Superior temporal gyrus (tissue), 1 donor: ENCODE results near the gene MARVELD3.
"Not testable (repeated sequence)": the region's sequence is repeated elsewhere in the genome, so short reads cannot be mapped to it uniquely, and the experiment has no call there.

Experiments used
- DNase-seq: peaks from one replicate; pipeline ENCODE4 v3.0.0-alpha.2; 2016; ENCODE audit errors: extremely low spot score

Gene MARVELD3, protein sequence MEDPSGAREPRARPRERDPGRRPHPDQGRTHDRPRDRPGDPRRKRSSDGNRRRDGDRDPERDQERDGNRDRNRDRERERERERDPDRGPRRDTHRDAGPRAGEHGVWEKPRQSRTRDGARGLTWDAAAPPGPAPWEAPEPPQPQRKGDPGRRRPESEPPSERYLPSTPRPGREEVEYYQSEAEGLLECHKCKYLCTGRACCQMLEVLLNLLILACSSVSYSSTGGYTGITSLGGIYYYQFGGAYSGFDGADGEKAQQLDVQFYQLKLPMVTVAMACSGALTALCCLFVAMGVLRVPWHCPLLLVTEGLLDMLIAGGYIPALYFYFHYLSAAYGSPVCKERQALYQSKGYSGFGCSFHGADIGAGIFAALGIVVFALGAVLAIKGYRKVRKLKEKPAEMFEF

DNA sequence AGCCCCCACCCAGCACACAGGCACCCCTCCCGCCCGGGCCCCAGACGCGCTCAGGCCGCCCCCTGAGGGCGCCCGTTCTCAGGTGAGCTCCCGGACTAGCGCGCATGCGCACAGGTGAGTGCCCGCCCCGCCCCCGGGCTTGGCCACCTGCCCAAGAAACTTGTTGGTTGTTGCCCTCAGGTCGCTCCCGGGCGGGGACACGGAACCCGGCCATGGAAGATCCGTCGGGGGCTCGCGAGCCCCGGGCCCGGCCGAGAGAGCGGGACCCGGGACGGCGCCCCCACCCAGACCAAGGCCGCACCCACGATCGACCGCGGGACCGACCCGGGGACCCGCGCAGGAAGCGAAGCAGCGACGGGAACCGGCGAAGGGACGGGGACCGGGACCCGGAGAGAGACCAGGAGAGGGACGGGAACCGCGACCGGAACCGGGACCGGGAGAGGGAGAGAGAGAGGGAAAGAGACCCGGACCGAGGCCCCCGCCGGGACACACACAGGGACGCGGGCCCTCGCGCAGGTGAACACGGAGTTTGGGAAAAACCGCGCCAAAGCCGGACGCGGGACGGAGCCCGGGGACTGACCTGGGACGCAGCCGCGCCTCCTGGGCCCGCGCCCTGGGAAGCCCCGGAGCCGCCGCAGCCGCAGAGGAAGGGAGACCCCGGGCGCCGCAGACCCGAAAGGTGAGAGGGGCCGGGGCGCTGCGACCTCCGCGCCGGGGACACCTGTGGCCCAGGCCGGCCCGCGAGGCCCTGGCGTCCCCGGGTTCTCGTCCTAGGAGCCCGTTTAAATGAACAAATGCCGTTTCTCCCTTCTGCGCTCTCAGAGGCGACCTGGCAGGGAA, at the start of gene MARVELD3:
MARVELD3 (plus strand) TSS at position 167 of the 840 bp plus-strand sequence; CDS start at position 213, 46 bp downstream.
- no peak for DNase-seq

DNA sequence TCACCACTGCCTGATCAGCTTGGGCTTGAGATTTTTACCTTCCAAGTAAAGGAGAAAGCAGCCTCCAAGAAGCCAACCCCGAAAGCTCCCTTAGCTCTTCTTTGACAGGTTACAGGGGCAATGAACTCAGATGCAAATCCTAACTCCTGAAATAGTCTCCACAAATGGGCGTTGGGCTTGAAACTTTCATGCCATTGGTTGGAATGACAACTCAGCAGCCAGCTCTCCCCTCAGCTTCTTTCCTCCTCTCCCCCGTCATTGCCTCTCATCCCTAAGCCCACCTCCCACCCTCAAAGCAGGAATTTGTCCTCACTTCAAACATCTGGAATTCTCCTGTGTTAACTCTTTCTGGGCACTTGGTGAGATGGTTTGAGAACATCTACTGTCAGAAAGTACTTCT, 49.0 kb upstream of the MARVELD3 start, which contains the start of gene TAT:
TAT (minus strand) TSS at position 122 of the 400 bp plus-strand sequence. CDS start 677 bp downstream, outside the sequence.
- no peak for DNase-seq

DNA sequence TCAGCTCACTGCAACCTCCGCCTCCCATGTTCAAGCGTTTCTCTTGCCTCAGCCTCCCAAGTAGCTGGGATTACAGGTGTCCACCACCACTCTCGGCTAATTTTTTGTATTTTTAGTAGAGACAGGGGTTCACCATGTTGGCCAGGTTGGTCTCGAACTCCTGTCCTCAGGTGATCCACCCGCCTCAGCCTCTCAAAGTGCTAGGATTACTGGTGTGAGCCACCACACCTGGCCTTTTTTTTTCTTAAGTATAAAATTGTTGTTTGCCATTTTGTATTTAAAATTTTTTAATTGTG, 43.5 kb upstream of the MARVELD3 start:
- DNase-seq, result not testable (repeated sequence)

DNA sequence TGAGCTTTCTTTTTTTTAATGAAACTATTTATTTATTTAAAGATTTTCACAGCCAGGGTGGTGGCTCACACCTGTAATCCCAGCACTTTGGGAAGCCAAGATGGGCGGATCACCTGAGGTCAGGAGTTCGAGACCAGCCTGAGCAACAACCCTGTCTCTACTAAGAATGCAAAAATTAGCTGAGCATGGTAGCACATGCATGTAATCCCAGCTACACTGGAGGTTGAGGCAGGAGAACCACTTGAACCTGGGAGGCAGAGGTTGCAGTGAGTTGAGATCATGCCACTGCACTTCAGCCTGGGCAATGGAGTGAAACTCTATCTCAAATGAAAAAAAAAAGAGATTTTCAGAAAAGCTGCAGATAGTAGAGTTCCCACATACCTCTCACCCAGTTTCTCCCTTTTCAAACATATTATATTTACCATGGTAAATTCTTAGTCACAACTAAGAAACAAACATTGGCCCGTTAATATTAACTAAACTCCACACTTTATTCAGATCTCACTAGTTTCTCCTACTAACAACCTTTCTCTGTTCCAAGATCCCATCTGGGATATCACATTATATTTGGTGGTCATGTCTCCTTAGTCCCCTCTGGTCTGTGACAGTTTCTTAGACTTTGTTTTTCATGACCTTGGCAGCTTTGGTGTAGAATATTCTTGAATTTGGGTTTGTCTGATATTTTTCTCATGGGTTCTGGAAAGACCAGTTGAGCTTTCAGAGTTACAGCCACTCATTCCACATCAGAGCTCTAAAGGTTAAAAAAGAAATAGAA, 41.3 kb upstream of the MARVELD3 start:
- DNase-seq, result no peak

DNA sequence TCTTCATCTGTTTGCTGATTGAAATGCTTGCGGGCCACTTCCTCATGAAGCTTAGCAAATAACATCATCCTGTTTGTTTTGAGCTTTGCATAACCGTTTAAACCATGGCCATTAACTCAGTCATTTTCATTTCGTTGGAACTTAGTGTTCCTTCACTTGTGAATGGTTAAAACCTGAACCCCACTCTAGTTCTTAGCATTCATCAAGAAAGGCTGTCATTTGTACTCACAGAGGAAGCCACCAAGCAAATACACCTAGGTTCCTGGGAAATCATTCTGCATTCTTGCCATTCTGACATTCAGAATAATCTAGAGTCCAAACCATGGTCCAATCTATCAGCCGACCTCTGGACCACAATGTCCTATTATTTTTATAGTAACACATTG, 40.7 kb upstream of the MARVELD3 start:
- no peak for DNase-seq

DNA sequence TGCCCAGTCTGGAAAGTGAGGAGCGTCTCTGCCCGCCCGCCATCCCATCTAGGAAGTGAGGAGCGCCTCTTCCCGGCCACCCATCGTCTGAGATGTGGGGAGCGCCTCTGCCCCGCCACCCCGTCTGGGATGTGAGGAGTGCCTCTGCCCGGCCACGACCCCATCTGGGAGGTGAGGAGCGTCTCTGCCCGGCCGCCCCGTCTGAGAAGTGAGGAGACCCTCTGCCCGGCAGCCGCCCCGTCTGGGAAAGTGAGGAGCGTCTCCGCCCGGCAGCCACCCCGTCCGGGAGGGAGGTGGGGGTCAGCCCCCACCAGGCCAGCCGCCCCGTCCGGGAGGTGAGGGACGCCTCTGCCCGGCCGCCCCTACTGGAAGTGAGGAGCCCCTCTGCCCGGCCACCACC, 36.6 kb upstream of the MARVELD3 start:
- DNase-seq, result not testable (repeated sequence)

DNA sequence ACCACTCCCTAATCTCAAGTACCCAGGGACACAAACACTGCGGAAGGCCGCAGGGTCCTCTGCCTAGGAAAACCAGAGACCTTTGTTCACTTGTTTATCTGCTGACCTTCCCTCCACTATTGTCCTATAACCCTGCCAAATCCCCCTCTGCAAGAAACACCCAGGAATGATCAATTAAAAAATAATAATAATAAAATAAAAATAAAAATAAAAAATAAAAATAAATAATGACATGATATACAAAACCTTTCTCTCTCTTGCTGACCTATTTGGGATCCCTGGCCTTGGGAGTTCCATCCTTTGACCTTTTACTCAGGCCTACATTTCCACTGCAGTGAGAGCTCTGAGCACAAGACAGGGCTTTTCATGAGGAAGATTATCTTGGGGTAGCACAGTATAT, 35.9 kb upstream of the MARVELD3 start:
- not testable (repeated sequence) for DNase-seq

DNA sequence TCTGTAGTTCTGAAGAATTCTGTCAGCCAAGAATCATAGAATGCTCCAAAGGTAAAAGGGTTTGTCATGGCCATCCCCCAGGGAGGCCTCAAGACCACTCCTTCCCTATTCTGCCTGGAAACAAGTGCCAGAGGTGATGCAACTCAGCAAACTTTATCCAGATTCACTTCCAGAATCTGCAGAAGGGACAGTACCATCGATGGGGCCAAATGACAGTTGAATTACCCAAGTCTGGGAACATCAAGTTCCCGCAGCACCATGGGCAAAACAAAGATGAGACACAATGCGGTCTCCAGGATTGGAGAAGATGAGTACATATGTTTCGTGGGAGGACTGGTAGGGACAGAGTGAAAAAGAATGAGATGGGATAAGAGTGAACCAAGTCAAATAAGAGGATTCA, 35.4 kb upstream of the MARVELD3 start:
- no peak for DNase-seq

DNA sequence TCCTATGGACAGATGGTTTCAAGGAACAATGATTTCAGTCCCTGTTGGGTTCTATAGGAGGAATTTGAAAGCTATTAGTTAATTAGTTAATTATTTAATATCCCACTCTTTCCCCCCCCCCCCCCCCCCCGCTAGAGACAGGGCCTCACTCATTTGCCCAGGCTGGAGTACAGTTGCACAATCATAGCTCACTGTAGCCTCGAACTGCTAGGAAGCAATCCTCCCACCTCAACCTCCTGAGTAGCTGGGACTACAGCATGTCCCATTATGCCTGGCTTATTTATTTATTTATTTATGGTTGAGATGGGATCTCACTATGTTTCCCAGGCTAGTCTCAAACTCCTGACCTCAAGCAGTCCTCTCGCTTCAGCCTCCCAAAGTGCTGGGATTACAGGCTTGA, 34.1 kb upstream of the MARVELD3 start:
- DNase-seq, result no peak

DNA sequence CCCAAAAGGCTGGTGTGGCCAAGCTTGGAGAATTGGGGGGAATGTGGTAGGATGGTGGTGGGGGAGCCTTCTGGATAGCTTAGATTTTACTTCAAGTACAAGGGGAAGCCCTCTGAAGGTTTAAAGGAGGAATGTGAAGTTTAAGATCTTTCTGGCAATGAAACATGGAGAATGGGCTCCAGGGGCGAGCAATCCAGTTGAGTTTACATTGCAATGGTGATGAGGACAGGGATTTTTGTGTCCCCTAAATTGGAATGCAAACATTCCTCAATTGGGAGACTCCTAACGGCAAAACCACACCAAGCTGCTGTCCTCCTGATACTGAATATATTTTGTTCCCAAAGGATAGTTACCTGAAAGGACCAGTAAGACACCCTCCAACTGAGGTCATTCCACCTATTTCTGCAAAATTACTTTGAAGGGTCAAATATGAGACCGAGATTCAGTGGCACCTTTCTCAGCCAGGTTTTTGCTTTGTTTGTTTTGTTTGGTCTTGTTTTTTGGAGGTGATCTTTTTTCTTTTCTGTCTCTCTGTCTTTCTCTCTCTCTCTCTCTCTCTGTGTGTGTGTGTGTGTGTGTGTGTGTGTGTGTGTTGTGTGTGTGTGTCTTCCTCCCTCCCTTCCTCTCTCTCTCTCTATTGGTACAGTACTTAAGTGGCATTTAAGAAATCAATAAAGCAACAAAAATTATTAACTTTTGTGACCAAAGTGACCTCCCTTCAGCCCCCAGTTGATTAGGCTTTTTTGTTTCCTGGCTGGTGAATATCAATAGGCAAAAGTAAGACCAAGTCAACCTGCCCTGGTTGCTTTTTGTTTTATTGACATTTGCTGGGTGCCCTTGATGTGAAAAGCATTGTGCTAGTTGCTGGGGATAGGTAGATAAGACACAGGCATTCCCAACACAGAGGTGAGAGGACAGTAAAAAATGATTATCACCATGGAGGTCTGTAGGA, 32.7 kb upstream of the MARVELD3 start:
- DNase-seq, result no peak

DNA sequence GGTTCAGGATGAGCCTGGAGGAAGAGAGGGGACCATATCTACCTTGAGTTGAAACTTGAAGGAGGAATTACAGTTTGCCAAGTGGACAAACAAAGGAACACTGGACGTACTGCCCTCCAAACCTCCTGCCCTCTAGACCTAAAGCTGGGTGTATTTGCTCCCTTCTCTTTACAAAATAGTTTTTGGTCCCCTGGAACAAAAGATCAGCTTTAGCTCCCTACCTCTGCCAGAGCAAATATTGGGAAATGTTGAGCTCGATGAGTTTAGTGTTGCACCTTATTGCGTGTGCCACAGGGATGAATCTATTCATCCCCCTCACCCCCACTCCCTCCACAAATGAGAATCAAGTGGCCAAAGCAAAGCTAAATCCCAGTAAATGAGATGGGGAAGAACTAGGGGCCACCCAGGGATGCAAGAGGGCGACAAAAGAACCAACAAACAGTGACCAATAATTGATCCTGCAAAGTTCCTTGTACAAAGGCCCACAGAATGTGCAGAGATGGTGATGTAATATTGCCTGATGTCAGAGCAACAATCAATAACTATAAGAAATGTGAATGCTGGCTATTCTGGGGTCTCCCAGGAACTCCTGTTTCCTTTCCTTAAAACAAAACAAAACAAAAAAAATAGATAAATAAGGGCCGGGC, 31.9 kb upstream of the MARVELD3 start:
- DNase-seq, result no peak

DNA sequence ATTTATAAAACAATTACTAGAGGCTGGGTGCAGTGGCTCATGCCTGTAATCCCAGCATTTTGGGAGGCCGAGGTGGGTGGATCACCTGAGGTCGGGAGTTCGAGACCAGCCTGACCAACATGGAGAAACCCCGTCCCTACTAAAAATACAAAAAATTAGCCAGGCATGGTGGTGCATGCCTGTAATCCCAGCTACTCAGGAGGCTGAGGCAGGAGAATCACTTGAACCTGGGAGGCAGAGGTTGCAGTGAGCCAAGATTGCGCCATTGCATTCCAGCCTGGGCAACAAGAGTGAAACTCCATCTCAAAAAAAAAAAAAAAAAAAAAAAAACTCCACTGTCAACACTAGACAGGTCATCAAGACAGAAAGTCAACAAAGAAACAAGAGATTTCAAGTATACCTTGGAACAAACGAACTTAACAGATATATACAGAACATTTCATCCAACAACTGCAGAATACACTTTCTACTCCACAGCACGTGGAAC, 30.6 kb upstream of the MARVELD3 start:
- not testable (repeated sequence) for DNase-seq

DNA sequence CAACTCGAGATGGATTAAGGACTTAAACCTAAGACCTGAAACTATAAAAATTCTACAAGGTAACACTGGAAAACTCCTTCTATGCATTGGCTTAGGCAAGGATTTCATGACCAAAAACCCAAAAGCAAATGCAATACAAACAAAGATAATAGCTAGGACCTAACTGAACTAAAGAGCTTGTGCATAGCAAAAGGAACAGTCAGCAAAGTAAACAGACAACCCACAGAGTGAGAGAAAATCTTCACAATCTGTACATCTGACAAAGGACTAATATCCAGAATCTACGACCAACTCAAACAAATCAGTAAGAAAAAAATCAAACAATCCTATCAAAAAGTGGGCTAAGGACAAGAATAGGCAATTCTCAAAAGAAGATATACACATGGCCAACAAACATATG, 27.6 kb upstream of the MARVELD3 start:
- not testable (repeated sequence) for DNase-seq

DNA sequence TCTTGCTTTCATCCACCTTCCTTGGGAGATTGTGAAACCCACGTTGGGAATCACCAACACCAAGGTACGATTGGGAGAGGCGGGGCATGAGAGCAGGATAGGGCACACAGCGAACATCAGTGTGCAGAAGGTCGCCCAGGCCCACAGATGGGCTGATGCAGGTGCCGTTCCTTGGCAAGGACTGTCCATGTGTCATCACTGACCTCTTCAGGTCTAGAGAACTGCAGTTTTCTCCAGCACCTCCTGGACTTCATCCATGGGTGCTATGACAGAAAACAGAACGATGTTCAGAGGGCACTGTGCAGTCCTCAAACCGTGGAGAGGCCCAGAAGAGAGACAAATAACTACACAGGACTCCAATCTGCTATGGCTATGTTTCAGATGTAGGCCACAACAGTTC, 25.2 kb upstream of the MARVELD3 start:
- peak; percentile 12 for DNase-seq

DNA sequence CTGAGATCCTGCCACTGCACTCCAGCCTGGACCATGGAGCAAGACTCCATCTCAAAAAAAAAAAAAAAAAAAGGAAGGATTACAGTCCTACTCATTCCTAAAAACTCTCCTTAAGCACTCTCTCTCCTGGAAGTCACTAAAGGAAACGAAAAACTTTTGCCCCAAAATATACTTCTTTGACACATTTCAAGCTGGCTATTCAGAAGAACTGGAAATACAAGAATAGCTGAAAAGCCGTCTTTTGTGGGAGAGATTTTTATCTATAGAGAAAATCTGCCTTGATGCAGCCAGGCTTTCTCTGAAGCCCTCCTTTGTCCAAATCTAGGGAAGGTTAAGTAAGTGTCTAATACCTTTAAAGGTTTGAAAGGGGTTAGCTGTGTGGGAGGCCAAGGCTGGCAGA, 16.9 kb upstream of the MARVELD3 start:
- no peak for DNase-seq

DNA sequence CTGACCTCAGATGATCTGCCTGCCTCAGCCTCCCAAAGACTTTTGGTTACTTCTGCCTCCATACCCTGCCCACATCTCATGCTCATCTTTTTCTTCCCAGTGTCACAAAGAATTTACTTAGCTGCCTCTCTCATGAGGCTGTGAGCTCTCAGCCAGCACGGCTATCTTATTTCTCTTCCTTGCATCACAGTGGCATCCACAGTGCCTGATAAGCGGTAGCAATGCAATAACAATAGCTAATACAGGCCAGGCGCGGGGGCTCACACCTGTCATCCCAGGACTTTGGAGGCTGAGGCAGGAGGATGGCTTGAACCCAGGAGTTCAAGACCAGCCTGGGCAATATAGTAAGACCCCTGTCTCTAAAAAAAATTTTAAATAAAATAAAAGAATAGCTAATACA, 15.5 kb upstream of the MARVELD3 start:
- no peak for DNase-seq

DNA sequence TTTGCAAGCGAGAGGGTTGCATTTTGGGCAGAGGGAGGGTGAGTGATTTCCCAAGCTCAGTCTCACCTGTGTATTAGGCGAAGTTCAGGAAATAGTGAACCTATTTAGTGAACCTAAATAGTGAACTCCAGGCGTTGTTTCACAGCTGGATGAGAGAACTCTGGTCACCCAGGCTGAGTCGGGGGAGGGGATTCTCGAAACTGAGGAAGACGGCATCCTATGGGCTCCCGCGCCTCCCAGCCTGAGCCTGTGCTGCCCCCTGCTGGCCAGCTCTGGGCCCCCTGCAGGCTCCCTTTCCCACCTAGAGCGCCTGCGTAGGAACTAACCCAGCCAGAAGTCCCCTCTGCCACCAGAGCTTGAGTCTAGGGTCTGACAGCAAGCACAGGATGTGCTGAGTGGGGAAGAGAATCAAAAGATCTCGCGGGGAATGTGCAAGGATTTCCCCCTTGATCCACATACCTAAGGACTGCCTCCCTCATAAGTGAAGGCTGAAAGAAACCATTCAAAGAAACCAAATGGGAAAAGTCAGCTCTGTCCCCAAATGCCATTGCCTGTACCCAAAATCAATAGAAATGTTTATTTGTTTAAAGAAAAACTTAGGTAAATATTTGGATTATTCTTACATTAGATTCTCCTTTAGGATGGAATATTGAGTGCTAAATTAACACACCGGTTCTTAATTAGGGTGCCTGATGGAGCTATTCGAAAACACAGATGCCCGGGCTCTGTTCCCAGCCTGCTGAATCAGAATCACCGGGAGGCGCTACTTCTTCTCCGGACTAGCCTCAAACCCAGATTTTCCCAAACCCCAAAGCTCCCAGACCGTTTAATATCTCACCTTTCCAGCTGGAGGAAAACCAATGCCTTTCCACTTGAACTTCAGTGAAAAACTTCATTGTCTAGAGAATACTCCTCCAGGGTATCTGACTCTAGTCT, 14.8 kb upstream of the MARVELD3 start:
- DNase-seq, result peak; percentile 77

DNA sequence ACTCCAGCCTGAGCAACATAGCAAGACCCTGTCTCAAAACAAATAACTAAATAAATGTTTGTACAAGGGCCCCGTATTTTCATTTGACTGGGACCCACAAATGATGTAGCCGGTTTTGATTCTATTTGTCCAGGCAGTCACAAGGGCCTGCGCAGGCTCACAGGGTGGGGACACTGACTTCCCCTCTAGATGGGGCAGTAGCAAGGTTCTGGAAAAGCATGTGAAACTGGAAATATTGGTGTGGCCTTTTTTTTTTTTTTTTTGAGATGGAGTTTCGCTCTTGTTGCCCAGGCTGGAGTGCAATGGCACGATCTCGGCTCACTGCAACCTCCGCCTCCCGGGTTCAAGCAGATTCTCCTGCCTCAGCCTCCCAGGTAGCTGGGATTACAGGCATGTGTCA, 11.0 kb upstream of the MARVELD3 start:
- DNase-seq, result not testable (repeated sequence)

DNA sequence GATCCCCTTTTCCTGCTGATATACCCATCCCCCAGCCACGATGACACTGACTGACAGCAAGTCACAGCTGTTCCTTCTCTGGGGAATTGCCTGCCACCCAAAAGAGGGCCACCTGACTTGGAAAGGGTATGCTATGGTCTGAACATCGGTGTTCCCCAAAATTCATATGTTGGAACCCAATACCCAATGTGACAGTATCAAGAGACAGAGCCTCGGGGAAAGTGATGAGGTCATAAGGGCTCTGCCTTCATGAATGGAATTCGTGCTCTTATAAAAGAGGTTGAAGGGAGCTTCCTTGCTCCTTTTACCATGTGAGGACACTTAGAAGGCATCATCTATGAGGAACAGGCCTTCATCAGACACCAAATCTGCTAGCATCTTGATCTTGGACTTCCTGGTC, 7.6 kb upstream of the MARVELD3 start:
- DNase-seq, result no peak
